ENCODE results near the gene ZBTB9.

Gene ZBTB9

GRCh38 chr6:33445119-33445603 is 9.2 kb upstream of the ZBTB9 start:
- Histone ChIP-seq H3K9me3 (ENCODE audit: control insufficient read depth, insufficient read depth, low read depth, low read length) (no peaks in the 10 kb centered on the region), H3K27ac (ENCODE audit: extremely low read depth, low read depth, low read length) (no peak overlapping the region), H3K36me3 (ENCODE audit: control insufficient read depth in 2 of 2, insufficient read depth in 1 of 2, low read length in 2 of 2) (peaks cover 0 to 63% of the 10 kb centered on the region in 2 experiments; a peak in 2 of 3 replicates), H3K4me1 (ENCODE audit: control insufficient read depth, insufficient read depth, low read length) (no peaks in the 10 kb centered on the region), H3K4me3 (ENCODE audit: low read depth, low read length) (no peak overlapping the region)
- ChIA-PET POLR2A (interaction anchor here (1.9 to 3.2 kb wide), 2 partner anchors 9 to 14 kb away, joined by 5 to 26 read pairs; partner anchors contain the start of gene ZBTB9), CTCF (interaction anchor here (0.6 kb wide), 1 partner anchor 103 kb away, joined by 3 read pairs; no protein-coding TSS in a partner anchor)
- TF ChIP-seq ZNF48 (tag by site-specific recombination; IDR thresholded peaks at IDR 0.05) (no peak), ZNF133 (tag by site-specific recombination; IDR thresholded peaks at IDR 0.05) (no peak)

- Histone ChIP-seq H3K27ac (ENCODE audit: extremely low read depth, low read depth, low read length) (no peak overlapping the region), H3K4me3 (ENCODE audit: low read depth, low read length) (no peak overlapping the region), H3K9me3 (ENCODE audit: control insufficient read depth, insufficient read depth, low read depth, low read length) (no peaks in the 10 kb centered on the region), H3K36me3 (ENCODE audit: control insufficient read depth in 2 of 2, insufficient read depth in 1 of 2, low read length in 2 of 2) (peaks cover 0 to 60% of the 10 kb centered on the region in 2 experiments; a peak in 2 of 3 replicates), H3K4me1 (ENCODE audit: control insufficient read depth, insufficient read depth, low read length) (no peaks in the 10 kb centered on the region)
- ChIA-PET POLR2A (interaction anchor here (0.6 to 3.2 kb wide), 2 partner anchors 8 to 129 kb away, joined by 4 to 26 read pairs; partner anchors contain the start of genes ZBTB22 and ZBTB9), CTCF (no interaction called here)
- no peak for TF ChIP-seq ZNF138 (tag by site-specific recombination; IDR thresholded peaks at IDR 0.05; ENCODE audit: borderline replicate concordance)
- no peak for TF ChIP-seq ZNF350 (tag by site-specific recombination; IDR thresholded peaks at IDR 0.05)
- no peak for TF ChIP-seq ZNF670 (tag by site-specific recombination; IDR thresholded peaks at IDR 0.05; ENCODE audit: low read depth)
- no peak for TF ChIP-seq ZNF114 (tag by site-specific recombination; IDR thresholded peaks at IDR 0.05)
- no peak for TF ChIP-seq ZNF792 (tag by site-specific recombination; IDR thresholded peaks at IDR 0.05)
- TF ChIP-seq ZNF629 (tag by site-specific recombination; IDR thresholded peaks at IDR 0.05) = no peak
- TF ChIP-seq ZNF433 (tag by site-specific recombination; IDR thresholded peaks at IDR 0.05; ENCODE audit: low read depth) = no peak
- TF ChIP-seq ZNF292 (tag by site-specific recombination; IDR thresholded peaks at IDR 0.05; ENCODE audit: borderline replicate concordance, low read depth) = no peak
- TF ChIP-seq GLIS2 (tag by site-specific recombination; IDR thresholded peaks at IDR 0.05) = no peak
- TF ChIP-seq ZNF645 (tag by site-specific recombination; IDR thresholded peaks at IDR 0.05) = no peak
- no peak for TF ChIP-seq ZFHX2 (tag by site-specific recombination; conservative IDR thresholded peaks at IDR 0.05)
- TF ChIP-seq ZNF174 (tag by site-specific recombination; IDR thresholded peaks at IDR 0.05) = no peak
- TF ChIP-seq SCRT1 (tag by site-specific recombination; IDR thresholded peaks at IDR 0.05; ENCODE audit: borderline replicate concordance) = no peak
- TF ChIP-seq OVOL3 (tag by site-specific recombination; IDR thresholded peaks at IDR 0.05) = no peak
Measured at GRCh38 chr6:33446356-33446755, 8.0 kb upstream of the ZBTB9 start.

GRCh38 chr6:33450434-33450833 is 3.9 kb upstream of the ZBTB9 start:
- ChIA-PET POLR2A (interaction anchor here (0.6 to 2.5 kb wide), 2 partner anchors 19 to 257 kb away, joined by 3 to 5 read pairs; no protein-coding TSS in a partner anchor), CTCF (interaction anchor here (1.0 to 1.6 kb wide), 3 partner anchors 9 to 78 kb away, joined by 3 read pairs; no protein-coding TSS in a partner anchor)
- no peak overlapping the region for H3K4me3 ChIP-seq (ENCODE audit: low read depth, low read length)
- 0 out of 2 replicates have a peak, but pooled peaks cover 3% of the 10 kb centered on the region for H3K4me1 ChIP-seq (ENCODE audit: control insufficient read depth, insufficient read depth, low read length)
- peaks cover 0 to 36% of the 10 kb centered on the region in 2 experiments; a peak in 2 of 3 replicates for H3K36me3 ChIP-seq (ENCODE audit: control insufficient read depth in 2 of 2, insufficient read depth in 1 of 2, low read length in 2 of 2)
- no peak overlapping the region for H3K27ac ChIP-seq (ENCODE audit: extremely low read depth, low read depth, low read length)
- no peak for TF ChIP-seq ZNF48 (tag by site-specific recombination; IDR thresholded peaks at IDR 0.05)
- TF ChIP-seq ZNF623 (tag by site-specific recombination; IDR thresholded peaks at IDR 0.05) = no peak
- TF ChIP-seq TSHZ1 (tag by site-specific recombination; IDR thresholded peaks at IDR 0.05; ENCODE audit: borderline replicate concordance) = no peak
- no peak for TF ChIP-seq CTCF (tag by site-specific recombination; IDR thresholded peaks at IDR 0.05)
- TF ChIP-seq ZNF707 (tag by site-specific recombination; IDR thresholded peaks at IDR 0.05) = no peak
- TF ChIP-seq ZNF664 (tag by site-specific recombination; IDR thresholded peaks at IDR 0.05) = no peak
- TF ChIP-seq ZNF394 (tag by site-specific recombination; IDR thresholded peaks at IDR 0.05; ENCODE audit: borderline replicate concordance) = no peak
- TF ChIP-seq ZNF658 (tag by site-specific recombination; IDR thresholded peaks at IDR 0.05) = no peak
- H3K9me3 ChIP-seq (ENCODE audit: control insufficient read depth, insufficient read depth, low read depth, low read length) = no peaks in the 10 kb centered on the region
